ENCODE measurements around the gene MYCBP2. TPM values are rescaled to one million over a fixed set of nuclear protein-coding genes. Genes with fewer than 3 reads are reported as not detected.

Gene MYCBP2
- total RNA-seq, 1 experiment from 2014 or later = 53.3 TPM

DNA sequence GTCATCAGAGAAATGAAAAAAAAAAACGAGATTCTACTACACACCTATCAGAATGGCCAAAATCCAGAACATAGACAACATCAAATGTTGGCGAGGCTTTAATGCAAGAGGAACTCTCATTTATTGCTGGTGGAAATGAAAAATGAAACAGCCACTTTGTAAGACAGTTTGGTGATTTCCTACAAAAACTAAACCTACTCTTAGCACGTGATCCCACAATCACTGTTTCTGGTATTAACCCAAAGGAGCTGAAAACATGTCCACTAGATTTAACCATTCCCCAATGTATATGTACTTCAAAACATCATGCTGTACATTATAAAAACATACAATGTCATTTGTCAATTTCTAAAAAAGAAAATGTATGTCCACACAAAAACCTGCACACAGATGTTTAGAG lies 13.0 kb downstream of the MYCBP2 start:
- Histone ChIP-seq H3K9me2 (replicated peaks; ENCODE audit: low read length) (no peaks in the 10 kb centered on the region), H3K9ac (ENCODE audit: low read length) (no peak overlapping the region), H3K27me3 (ENCODE audit: low read length) (no peaks in the 10 kb centered on the region), H3F3A (ENCODE audit: low read length, unreplicated experiment) (no peaks in the 10 kb centered on the region), H3K4me2 (ENCODE audit: low read length) (no peak overlapping the region), H4K20me1 (ENCODE audit: low read length) (peaks cover 19% of the 10 kb centered on the region), H3K4me1 (ENCODE audit: insufficient read depth, low read length) (peaks cover 12% of the 10 kb centered on the region), H3K79me2 (ENCODE audit: low read length) (peaks cover 96% of the 10 kb centered on the region), H3K4me3 (ENCODE audit: low read length) (no peak overlapping the region), H3K36me3 (ENCODE audit: low read depth, low read length) (no peaks in the 10 kb centered on the region), H3K9me3 (ENCODE audit: low read length) (no peaks in the 10 kb centered on the region), H2AFZ (ENCODE audit: low read length) (no peak overlapping the region), H3K27ac (ENCODE audit: low read length) (no peak overlapping the region)
- intact Hi-C loops (cut with micrococcal nuclease) = no loop called here
- CTCF ChIA-PET = no interaction called here
- no TSS peak for BruUV-seq (replicated peaks)
- TF ChIP-seq, protein P1, sequence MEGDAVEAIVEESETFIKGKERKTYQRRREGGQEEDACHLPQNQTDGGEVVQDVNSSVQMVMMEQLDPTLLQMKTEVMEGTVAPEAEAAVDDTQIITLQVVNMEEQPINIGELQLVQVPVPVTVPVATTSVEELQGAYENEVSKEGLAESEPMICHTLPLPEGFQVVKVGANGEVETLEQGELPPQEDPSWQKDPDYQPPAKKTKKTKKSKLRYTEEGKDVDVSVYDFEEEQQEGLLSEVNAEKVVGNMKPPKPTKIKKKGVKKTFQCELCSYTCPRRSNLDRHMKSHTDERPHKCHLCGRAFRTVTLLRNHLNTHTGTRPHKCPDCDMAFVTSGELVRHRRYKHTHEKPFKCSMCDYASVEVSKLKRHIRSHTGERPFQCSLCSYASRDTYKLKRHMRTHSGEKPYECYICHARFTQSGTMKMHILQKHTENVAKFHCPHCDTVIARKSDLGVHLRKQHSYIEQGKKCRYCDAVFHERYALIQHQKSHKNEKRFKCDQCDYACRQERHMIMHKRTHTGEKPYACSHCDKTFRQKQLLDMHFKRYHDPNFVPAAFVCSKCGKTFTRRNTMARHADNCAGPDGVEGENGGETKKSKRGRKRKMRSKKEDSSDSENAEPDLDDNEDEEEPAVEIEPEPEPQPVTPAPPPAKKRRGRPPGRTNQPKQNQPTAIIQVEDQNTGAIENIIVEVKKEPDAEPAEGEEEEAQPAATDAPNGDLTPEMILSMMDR (conservative IDR thresholded peaks at IDR 0.05; ENCODE audit: low read depth, low read length) = no peak
- POLR2A ChIA-PET (ENCODE audit: unreplicated experiment) = interaction anchor here (0.6 kb wide), 1 partner anchor 1594 kb away, joined by 4 read pairs; no protein-coding TSS in a partner anchor
- no peak for DNase-seq
- no peak for ATAC-seq

DNA sequence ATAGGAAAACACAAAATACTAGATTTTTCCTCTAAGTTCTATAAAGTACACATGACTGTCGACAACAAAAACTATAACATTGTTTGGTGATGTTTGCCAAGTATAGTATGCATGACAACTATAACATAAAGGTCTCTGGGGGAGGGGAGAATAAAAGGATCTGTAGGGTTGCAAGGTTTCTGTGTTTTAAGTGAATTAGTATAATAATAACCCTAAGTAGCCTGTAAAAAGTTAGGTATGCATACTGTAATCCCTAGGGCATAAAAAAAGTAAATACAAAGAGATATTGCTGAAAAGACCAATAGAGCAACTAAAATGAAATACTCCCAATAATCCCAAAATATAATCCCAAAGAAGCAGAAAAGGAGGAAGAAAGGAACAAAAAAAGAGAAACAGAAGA lies 14.6 kb downstream of the MYCBP2 start:
- ChIA-PET POLR2A (ENCODE audit: unreplicated experiment) (no interaction called here), CTCF (no interaction called here)
- DNase-seq (no peak), ATAC-seq (no peak)
- Histone ChIP-seq H3K79me2 (ENCODE audit: low read length) (peaks cover 98% of the 10 kb centered on the region), H3K27ac (ENCODE audit: low read length) (no peak overlapping the region), H3K27me3 (ENCODE audit: low read length) (no peaks in the 10 kb centered on the region), H4K20me1 (ENCODE audit: low read length) (peaks cover 19% of the 10 kb centered on the region), H3F3A (ENCODE audit: low read length, unreplicated experiment) (no peaks in the 10 kb centered on the region), H2AFZ (ENCODE audit: low read length) (no peak overlapping the region), H3K4me3 (ENCODE audit: low read length) (no peak overlapping the region), H3K4me2 (ENCODE audit: low read length) (no peak overlapping the region), H3K36me3 (ENCODE audit: low read depth, low read length) (no peaks in the 10 kb centered on the region), H3K9ac (ENCODE audit: low read length) (no peak overlapping the region), H3K9me2 (replicated peaks; ENCODE audit: low read length) (no peaks in the 10 kb centered on the region), H3K9me3 (ENCODE audit: low read length) (no peaks in the 10 kb centered on the region), H3K4me1 (ENCODE audit: insufficient read depth, low read length) (peaks cover 12% of the 10 kb centered on the region)
- intact Hi-C loops (cut with micrococcal nuclease) = no loop called here
- BruUV-seq (replicated peaks) = no TSS peak
- TF ChIP-seq EZH2phosphoT487 (IDR thresholded peaks at IDR 0.05; ENCODE audit: borderline replicate concordance, low read length) (no peak), EZH2 (IDR thresholded peaks at IDR 0.05; ENCODE audit: low read length, unreplicated experiment) (no peak)
- TF ChIP-seq, protein P1 (conservative IDR thresholded peaks at IDR 0.05; ENCODE audit: low read depth, low read length) = no peak

DNA sequence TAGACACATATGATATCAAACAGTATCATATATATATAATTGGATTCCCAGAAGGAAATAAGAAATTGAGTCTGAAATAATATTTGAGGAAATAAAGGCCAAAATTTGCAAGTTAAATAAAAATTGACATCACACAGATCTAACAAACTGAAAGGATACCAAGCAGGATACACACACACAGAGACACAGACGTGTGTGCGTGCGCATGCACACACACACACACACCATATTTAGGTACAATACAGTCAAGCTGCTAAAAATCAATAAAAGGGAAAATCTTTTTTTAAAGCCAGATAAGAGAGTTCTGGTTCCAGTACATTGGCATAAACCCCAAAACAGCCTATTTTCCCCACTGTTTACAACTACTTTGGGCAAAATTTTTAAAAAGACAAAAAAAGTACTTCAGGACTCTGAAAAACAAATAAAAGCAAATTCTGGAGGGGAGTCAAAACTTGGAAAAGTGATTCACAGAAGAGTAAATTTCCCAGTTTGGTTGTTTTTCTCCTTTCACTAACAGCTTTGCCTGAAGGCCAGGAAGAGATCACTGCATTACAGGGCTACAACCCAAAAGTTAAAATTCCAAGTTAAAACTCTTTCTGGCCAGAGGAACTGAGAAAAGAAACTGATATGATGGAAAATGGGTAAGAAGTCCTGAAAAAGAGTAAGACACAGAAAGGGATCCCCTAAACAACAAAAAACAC lies 16.2 kb downstream of the MYCBP2 start:
- peaks cover 19% of the 10 kb centered on the region for H4K20me1 ChIP-seq (ENCODE audit: low read length)
- ATAC-seq = peak; percentile 64
- no peak overlapping the region for H3K4me3 ChIP-seq (ENCODE audit: low read length)
- peak; percentile 15 for DNase-seq
- intact Hi-C loops (cut with micrococcal nuclease) = no loop called here
- peaks cover 97% of the 10 kb centered on the region for H3K79me2 ChIP-seq (ENCODE audit: low read length)
- TF ChIP-seq EZH2phosphoT487 (IDR thresholded peaks at IDR 0.05; ENCODE audit: borderline replicate concordance, low read length) = no peak
- TF ChIP-seq, protein P1 (conservative IDR thresholded peaks at IDR 0.05; ENCODE audit: low read depth, low read length) = no peak
- no peak for TF ChIP-seq EZH2 (IDR thresholded peaks at IDR 0.05; ENCODE audit: low read length, unreplicated experiment)
- H3K9me3 ChIP-seq (ENCODE audit: low read length) = no peaks in the 10 kb centered on the region
- no peaks in the 10 kb centered on the region for H3F3A ChIP-seq (ENCODE audit: low read length, unreplicated experiment)
- no TSS peak for BruUV-seq (replicated peaks)
- no peaks in the 10 kb centered on the region for H3K27me3 ChIP-seq (ENCODE audit: low read length)
- H3K4me1 ChIP-seq (ENCODE audit: insufficient read depth, low read length) = peaks cover 12% of the 10 kb centered on the region
- H3K9ac ChIP-seq (ENCODE audit: low read length) = no peak overlapping the region
- H3K36me3 ChIP-seq (ENCODE audit: low read depth, low read length) = no peaks in the 10 kb centered on the region
- ChIA-PET POLR2A (ENCODE audit: unreplicated experiment) (no interaction called here), CTCF (no interaction called here)
- H3K4me2 ChIP-seq (ENCODE audit: low read length) = peak overlapping the region; percentile 39; the same call in 1 of the 2 replicates
- no peak overlapping the region for H3K27ac ChIP-seq (ENCODE audit: low read length)
- no peaks in the 10 kb centered on the region for H3K9me2 ChIP-seq (replicated peaks; ENCODE audit: low read length)
- H2AFZ ChIP-seq (ENCODE audit: low read length) = no peak overlapping the region
